KG1 (cell line): ENCODE results near the gene TOR1B.
A peak's percentile ranks its signal among the peaks of the same experiment; 100 is the strongest.
"Not testable (repeated sequence)": the region's sequence is repeated elsewhere in the genome, so short reads cannot be mapped to it uniquely, and the experiment has no call there.

ENCODE experiments used
- DNase-seq: peaks from one replicate; lab custom pipeline; 2025; lab: John Stamatoyannopoulos, UW

TOR1B gene, protein sequence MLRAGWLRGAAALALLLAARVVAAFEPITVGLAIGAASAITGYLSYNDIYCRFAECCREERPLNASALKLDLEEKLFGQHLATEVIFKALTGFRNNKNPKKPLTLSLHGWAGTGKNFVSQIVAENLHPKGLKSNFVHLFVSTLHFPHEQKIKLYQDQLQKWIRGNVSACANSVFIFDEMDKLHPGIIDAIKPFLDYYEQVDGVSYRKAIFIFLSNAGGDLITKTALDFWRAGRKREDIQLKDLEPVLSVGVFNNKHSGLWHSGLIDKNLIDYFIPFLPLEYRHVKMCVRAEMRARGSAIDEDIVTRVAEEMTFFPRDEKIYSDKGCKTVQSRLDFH

DNA sequence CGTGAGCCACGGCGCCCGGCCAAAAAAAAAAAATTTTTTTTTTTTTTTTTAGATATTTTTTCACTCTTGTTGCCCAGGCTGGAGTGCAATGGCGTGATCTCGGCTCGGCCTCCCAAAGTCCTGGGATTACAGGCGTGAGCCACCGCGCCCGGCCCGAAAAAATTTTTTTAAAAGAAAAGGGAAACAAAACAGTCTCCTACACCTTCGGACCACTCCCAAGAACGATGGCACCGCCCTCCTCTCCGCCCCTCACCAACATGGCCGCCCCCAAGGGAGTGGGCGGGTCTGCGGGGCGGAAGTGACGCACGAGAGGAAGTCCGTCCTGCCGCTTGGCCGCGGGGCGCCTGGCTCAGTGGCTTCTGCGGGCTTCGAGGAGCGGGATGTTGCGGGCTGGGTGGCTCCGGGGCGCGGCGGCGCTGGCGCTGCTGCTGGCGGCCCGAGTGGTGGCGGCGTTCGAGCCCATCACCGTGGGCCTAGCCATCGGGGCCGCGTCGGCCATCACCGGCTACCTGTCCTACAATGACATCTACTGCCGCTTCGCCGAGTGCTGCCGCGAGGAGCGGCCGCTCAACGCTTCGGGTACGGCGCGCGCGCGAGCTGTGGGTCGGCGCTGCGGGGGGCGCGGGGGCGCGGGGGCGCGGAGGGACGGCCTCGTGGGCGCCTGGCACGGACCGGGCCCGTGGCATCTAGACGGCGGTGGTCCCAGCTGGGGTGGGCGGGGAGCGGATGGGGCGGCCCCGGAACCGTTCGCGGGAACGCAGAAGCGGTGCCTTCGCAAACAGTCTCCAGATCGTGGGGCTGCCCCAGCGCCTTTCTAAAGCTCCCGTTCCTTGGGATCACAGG, at the start of gene TOR1B:
Gene TOR1B, plus strand, starts transcription at position 352 of the 843 bp plus-strand sequence. Its CDS starts 29 bp downstream, at position 381.
- DNase-seq: peak; percentile 87

DNA sequence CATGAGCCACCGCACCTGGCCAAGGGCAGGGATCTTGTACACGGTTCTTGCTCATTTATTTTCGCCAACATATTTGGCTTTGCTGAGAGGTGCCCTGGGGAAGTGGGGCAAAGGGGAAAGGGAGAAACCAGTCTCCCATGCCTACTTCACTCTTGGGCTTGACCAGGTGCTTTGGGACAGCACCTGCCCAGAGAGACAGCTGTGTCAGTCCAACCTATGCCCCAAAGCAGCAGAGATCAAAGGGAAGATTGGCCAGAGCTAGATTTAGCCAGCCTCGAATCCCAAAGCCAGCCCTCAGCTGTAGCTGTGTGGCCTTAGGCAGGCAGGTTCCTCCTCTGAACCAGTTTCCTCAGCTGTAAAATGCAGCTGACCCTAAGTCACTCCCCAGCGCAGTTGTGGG, 47.8 kb upstream of the TOR1B start:
- DNase-seq: no peak

- no peak for DNase-seq
Observed at GRCh38 chr9:129756191-129756590, 46.8 kb upstream of the TOR1B start.

DNA sequence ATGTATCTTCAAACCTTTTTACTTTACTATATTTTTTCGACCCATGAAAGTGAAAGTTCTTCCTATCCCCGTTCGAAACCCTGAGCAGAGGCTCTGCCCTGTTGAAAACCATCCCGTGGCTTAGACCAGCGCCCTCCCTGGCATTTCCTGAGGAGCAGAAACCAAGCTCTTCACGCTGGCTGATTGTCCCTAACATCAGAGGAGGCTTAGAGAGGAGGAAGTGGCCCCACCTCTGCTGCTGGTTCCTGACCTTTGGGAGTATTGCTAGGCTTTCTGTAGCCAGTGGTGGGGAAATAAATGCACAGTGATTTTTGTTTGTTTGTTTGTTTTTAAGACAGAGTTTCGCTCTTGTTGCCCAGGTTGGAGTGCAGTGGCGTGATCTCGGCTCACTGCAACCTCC, 45.9 kb upstream of the TOR1B start:
- no peak for DNase-seq

GRCh38 chr9:129759319-129759718, 43.7 kb upstream of the TOR1B start:
- no peak for DNase-seq

DNA sequence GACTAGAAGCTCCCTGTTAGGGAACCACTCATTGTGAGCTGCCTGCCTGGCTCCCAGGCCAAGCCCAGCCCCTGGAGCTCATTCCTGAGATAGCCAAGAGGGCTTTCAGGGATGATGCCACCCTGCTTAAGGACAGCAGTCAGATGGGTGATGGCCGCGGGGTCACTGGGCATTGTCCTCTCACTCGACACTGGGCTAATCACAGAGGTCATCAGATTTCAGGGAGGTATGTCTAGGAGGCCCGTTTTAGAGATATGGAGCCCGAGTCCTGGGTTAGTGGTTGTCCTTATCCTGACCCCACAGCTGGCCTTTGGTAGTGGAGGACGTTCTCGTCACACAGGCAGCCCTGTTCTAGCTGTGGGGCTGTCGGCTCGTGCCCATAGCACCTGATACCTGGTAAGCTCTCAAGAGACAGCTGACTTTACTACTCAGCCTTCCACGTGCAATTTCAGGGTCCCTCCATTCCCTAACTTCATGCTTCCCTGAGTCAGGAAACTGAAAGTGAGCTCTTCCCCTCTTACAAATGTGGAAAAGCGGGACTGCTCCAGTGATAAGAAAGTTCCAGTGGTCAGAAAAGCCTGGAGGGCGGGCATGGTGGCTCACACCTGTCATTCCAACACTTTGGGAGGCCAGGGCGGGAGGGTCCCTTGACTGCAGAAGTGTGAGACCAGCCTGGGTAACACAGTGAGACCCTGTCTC, 43.0 kb upstream of the TOR1B start:
- DNase-seq: no peak

DNA sequence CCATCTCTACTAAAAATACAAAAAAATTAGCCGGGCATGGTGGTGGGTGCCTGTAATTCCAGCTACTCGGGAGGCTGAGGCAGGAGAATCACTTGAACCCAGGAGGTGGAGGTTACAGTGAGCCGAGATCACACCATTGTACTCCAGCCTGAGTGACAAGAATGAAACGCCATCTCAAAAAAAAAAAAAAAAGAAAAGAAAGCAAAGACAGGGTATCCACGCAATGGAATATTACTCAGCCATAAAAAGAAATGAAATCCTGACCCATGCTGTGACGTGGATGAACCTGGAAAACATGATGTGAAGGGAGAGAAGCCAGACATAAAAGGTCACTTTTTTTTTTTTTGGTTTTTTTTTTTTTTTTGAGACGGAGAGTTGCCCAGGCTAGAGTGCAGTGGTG, 42.2 kb upstream of the TOR1B start:
- not testable (repeated sequence) for DNase-seq

DNA sequence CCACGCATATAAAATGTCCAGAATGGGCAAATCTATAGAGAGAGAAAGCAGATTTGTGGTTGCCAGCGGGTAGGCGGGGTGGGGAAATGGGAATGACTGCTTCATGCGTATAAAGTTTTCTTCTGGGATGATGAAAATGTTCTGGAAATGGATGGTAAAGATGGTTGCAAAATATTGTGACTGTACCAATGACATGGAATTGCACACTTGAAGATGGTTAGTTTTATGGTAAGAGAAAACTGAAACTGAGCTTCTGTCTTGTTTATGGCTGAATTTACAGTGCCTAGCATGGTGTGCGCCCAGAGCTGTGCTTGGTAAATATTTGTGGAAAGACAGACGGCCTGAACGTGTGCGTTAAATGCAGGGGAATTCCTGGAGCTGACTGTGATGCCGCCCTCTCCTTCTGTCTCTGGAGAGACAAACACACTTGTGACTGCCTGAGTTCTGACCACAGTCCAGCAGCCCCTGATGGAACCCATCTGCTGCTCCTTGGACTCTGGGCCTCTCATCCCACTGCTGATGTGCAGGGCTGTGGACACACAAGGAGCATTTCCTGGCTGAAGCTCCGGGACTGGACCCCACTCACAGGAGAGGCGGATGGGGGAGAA, 41.6 kb upstream of the TOR1B start:
- no peak for DNase-seq

DNA sequence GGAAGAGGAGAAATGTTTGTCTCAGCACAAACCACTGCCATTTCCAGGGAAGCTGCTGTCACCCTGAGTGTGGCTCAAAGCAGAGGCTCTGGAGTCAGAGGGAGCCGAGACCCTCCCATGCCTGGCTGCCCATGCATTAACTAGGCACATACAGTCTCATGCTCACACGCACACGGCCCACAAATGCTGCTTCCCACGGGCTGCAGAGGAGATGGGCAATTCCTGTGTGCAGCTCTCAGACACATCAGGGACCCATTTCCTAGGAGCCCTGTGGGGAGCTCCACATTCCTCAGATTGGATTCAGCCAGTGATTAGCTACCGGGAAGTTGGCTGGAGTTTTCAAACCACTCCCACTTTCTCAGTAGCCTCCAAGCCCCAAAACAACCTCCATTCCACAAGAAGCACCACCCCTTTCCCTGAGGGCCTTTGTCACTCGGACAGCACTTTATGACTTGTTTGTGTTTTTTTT, 41.0 kb upstream of the TOR1B start:
- no peak for DNase-seq

DNA sequence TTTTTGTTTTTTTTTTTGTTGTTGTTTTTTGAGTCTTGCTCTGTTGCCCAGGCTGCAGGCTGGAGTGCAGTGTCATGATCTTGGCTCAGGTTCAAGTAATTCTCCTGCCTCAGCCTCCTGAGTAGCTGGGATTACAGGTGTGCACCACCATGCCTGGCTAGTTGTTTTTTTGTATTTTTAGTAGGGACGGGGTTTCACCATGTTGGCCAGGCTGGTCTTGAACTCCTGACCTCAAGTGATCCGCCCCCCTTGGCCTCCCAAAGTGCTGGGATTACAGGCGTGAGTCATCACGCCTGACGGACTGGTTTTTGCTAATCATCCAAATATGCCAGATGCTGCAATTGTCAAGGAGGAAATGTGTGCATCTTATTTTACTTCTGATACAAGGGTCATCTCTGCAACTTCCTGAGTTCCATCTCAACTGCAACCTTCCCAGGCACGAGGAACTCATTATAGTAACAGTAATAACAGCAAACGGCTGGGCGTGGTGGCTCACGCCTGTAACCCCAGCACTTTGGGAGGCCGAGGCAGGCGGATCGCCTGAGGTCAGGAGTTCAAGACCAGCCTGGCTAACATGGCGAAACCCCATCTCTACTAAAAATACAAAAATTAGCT, 40.5 kb upstream of the TOR1B start:
- DNase-seq: not testable (repeated sequence)

GRCh38 chr9:129762985-129763926, 39.7 kb upstream of the TOR1B start:
- DNase-seq: no peak

DNA sequence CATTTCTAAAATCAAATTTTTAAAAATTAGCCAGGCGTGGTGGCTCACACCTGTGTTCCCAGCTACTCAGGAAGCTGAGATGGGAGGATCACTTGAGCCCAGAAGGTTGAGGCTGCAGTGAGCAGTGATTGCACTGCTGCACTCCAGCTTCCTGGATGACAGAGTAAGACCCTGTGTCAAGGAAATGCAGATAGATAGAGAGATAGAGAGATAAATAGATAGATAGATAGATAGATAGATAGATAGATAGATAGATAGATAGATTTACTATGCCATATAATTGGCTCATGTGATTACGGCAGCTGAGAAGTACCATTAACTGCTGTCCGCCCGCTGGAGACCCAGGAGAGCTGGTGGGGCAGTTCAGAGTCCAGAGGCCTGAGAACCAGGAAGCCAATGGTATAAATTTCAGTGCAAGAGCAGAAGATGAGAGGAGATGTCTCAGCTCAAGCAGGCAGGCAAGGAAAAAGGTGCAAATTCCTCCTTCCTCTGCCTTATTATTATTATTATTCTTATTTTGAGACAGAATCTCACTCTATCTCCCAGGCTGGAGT, 37.1 kb upstream of the TOR1B start:
- DNase-seq: no peak

- no peak for DNase-seq
Observed at GRCh38 chr9:129768486-129768885, 34.5 kb upstream of the TOR1B start.

DNA sequence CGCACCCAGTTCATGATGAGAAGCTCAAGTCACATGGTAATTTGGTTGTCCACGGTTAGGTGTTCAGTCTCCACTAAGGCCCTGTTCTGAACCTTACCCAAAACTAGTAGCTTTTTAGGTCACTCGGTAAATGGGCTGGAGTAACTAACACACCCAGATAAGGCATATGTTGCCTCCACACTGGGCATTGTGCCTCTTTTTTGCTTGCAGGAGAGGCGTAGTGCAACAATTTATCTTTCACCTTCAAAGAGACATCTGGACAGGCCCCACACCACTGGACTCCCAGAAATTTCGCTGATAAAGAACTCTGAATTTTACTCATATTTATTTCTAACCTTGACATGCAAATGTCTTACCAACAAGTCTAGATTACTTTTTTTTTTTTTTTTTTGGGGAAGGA, 33.3 kb upstream of the TOR1B start:
- no peak for DNase-seq

- DNase-seq: no peak
Observed at GRCh38 chr9:129770741-129771140, 32.2 kb upstream of the TOR1B start.

DNA sequence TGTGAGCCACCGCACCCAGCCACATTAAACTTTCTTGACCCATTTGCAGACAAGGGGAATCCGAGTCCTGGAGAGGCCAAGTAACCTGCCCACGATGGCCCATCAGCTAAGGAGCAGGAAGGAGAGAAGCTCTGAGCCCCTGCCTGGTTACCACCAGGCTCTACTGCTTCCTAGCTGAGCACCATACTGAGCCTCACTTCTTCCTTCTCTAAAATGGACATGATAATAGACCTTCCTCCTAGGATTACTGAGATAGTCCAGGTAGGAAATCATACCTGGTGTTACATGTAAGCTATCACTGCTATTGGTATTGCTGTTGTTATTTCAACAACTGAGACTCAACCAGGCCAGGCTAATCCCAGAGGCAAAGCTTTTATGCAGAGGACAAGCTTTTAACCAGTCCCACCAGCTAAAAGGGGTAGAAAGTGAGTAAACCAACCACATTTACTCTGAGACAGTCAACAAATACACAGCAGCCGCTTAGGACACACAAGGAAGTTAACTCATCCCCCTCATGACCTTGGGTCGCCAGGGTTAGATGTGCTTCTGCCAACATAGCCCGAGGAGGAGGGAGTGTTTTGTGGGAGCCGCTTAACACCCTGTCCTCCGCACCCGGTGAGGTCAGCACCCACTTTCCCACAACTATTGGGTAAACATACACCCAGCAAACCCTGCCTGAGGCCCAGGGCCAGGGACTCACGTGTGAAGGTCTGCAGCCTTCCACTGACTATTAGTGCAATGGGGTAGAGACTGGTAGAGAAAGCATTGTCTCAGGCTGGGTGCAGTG, 29.5 kb upstream of the TOR1B start:
- DNase-seq: no peak

DNA sequence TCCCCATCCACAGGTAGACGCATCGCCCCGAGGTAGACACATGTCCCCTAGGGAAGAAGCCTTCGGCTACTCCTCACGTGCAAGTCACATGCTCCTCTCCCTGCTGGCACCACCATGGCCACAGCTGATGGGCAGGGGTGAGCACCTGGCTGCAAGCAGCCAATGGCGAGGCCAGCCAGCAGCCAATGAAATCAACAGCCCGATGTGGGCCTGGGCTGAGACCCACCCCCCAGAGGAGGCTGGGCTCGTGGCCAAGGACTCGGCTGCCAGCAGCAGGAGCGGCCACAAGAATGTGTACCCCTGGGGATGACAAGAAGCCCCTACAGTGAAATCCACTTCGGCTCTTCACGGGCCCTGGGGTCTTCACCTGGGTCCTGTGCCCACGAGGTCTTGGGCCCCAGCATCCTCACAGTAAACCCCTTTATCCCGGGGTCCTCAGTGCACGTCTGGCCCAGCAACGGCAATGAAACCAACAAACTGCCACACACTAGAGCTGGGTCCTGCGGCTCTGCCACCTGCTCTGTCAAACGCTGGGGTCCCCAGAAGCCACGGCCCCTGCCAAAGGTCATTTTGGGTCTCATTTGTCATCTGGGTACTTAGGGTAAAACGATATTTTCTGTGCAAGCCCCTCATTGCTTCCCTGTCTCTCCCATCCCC, 28.1 kb upstream of the TOR1B start:
- DNase-seq: no peak

DNA sequence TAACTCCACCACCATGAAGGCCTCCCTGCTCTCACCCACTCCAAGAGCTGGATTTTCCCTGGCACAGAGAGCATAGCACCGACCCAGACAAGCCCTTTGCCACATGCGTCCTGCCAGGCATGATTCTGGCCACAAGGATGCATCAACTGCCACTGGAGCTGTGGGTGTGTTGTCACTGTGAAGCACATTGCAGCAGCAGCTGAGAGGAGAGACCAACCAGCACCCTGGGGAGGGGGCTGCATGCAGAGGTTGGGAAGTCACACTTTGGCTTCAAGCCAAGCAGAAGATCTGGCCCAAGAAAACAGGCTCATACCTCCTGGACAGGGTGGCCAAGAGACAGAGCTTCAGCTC, 27.6 kb upstream of the TOR1B start:
- DNase-seq: no peak

DNA sequence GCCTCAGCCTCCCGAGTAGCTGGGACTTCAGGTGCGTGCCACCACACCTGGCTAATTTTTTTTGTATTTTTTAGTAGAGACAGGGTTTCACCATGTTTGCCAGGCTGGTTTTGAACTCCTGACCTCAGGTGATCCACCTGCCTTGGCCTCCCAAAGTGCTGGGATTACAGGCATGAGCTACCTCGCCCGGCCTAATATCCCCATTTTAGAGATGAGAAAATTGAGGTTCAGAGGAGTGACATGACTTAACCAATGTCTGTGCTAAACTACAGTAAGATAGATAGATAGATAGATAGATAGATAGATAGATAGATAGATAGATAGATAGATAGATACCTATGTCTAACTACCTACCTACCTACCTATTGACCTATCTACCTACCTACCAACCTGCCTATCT, 26.9 kb upstream of the TOR1B start:
- not testable (repeated sequence) for DNase-seq
